Fibroblast of villous mesenchyme (primary cell): Measurements from ENCODE around the gene CLIP3. TPM values are rescaled to one million over a fixed set of nuclear protein-coding genes. Genes with fewer than 3 reads are reported as not detected.
A peak's percentile ranks its signal among the peaks of the same experiment; 100 is the strongest.

Experiments used
- DNase-seq: peaks from one replicate; pipeline ENCODE4 v3.0.0-alpha.2; 2010; ENCODE audit warnings: low read depth
- H3K4me3 ChIP-seq: 2 replicates; pipeline ENCODE4 v1.5.1; 2011; ENCODE audit warnings: low read depth, mild to moderate bottlenecking, low read length
- CTCF ChIP-seq: IDR thresholded peaks from 2 replicates; pipeline ENCODE4 v1.5.1; 2012; ENCODE audit warnings: low read depth, mild to moderate bottlenecking, low read length; ENCODE audit not compliant: insufficient read depth
- total RNA-seq: library from RNA; depleted of rRNA; stranded (reverse); fragments of >200 nt; gene quantifications from 2 replicates; pipeline ENCODE4 v1.2.3, GENCODE V29; 2012

CLIP3 gene
- total RNA-seq, 1 donor: 17.3 TPM

- peak; percentile 98 for DNase-seq
- no peak for TF ChIP-seq CTCF
- H3K4me3 ChIP-seq: peak within 1 kb of the TSS; percentile 97
Observed at GRCh38 chr19:36014012-36014924, 18.4 kb downstream of the CLIP3 start, which contains the start of gene ALKBH6. Gene ALKBH6, minus strand, starts transcription at chr19:36014213. Its CDS starts 816 bp downstream, at chr19:36013397.

- peak overlapping the region; percentile 97 for H3K4me3 ChIP-seq
- no peak for TF ChIP-seq CTCF
- no peak for DNase-seq
Observed at GRCh38 chr19:36013280-36014011, 19.2 kb downstream of the CLIP3 start.

GRCh38 chr19:36010402-36010801, 22.3 kb downstream of the CLIP3 start:
- no peak for TF ChIP-seq CTCF

GRCh38 chr19:36009633-36010379, 22.9 kb downstream of the CLIP3 start:
- H3K4me3 ChIP-seq: peak overlapping the region; percentile 46
- no peak for TF ChIP-seq CTCF
- no peak for DNase-seq

More at GRCh38 chr19:36010402-36010801, 22.3 kb downstream of the CLIP3 start:
- H3K4me3 ChIP-seq: no peak overlapping the region
- no peak for DNase-seq

GRCh38 chr19:36009220-36009619, 23.5 kb downstream of the CLIP3 start:
- peak overlapping the region; percentile 46 for H3K4me3 ChIP-seq
- DNase-seq: peak; percentile 57
- no peak for TF ChIP-seq CTCF

- no peak for TF ChIP-seq CTCF
- peak within 1 kb of the TSS; percentile 46 for H3K4me3 ChIP-seq
- DNase-seq: no peak
Observed at GRCh38 chr19:36008336-36008978, 24.2 kb downstream of the CLIP3 start, which contains the start of gene SYNE4. Gene SYNE4, minus strand, starts transcription at chr19:36008813. Its CDS starts 132 bp downstream, at chr19:36008681.
